AG04450 (cell line): Measurements from ENCODE around the gene SH3RF2. TPM values are rescaled to one million over a fixed set of nuclear protein-coding genes. Genes with fewer than 3 reads are reported as not detected.

Experiments used
- CTCF ChIA-PET: fragments of 300-600, 350-600 bp; formaldehyde crosslinking; extraction: SDS; loops from one replicate; lab custom pipeline; 2022; ENCODE audit warnings: antibody characterized with exemption, inconsistent platforms; lab: Charles Lee
- POLR2A ChIA-PET: fragments of 350-600 bp; formaldehyde crosslinking; extraction: SDS; loops from one replicate; lab custom pipeline; 2021; ENCODE audit warnings: antibody characterized with exemption, inconsistent platforms; lab: Yijun Ruan, JAX
- DNase-seq: peaks from one replicate; pipeline ENCODE4 v3.0.0-alpha.2; 2011; ENCODE audit warnings: low read depth, low spot score
- H3K27ac ChIP-seq: one replicate; pipeline ENCODE4 v1.5.1; 2012; ENCODE audit warnings: low read depth, low read length, control low read depth
- H3K27me3 ChIP-seq: one replicate; pipeline ENCODE4 v1.6.0; 2012; ENCODE audit warnings: low read length; ENCODE audit not compliant: control insufficient read depth, insufficient read depth
- H3K4me3 ChIP-seq: 2 replicates; pipeline ENCODE4 v1.5.1; 2011; ENCODE audit warnings: mild to moderate bottlenecking, low read depth, low read length, control low read depth
- H3K9me3 ChIP-seq: 2 replicates; pipeline ENCODE4 v1.5.1; 2012; ENCODE audit warnings: low read length; ENCODE audit not compliant: control insufficient read depth, insufficient read depth
- polyA plus RNA-seq: library from polyadenylated mRNA; depleted of rRNA; stranded (reverse); fragments of >200 nt; gene quantifications from 2 replicates; pipeline ENCODE4 v1.2.3, GENCODE V29; 2011
- TF ChIP-seq, protein P1 (sequence below): IDR thresholded peaks from 2 replicates; pipeline ENCODE4 v1.5.1; 2011; ENCODE audit warnings: low read depth, low read length, control low read depth, inconsistent platforms

The SH3RF2 gene
- polyA plus RNA-seq, 1 experiment = 0.87 TPM

DNA sequence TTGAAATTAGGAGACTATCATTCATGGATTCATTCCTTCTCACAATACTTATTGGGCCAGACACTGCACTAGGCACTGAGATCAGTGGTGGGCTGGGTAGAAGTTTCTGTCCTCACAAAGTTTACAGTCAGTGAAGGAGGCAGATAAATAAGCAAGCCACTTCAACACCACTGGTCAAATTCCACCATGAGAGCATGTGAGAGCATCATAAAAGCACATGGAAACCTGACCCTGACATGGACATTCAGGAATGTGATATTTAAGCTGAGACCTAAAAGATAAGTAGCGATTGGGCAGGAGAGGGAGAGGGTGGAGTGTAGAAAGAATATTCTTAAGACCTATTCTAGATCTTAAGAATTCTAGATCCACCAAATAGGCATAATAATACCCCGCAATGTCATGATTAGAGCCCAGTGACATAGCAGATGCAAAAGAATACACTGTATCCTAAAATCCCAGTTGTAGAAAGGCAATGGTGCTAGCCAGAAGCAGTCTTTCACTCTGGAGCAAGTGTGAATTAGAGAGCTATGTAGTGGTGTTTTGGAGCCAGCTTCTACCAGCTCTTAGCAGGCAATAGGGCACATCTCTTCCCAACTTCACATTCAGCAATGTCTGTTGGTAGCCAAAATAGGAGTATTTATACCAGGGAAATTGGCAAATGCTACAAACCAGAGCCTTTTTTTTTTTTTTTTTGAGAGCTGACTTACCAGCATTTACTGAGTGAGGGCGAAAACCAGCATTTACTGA, 46.4 kb downstream of the SH3RF2 start:
- H3K27ac ChIP-seq = no peak overlapping the region
- no peak overlapping the region for H3K4me3 ChIP-seq
- H3K27me3 ChIP-seq = no peaks in the 10 kb centered on the region
- no peaks in the 10 kb centered on the region for H3K9me3 ChIP-seq
- ChIA-PET POLR2A (no interaction called here), CTCF (interaction anchor here (0.7 kb wide), 1 partner anchor 59 kb away, joined by 3 read pairs; no protein-coding TSS in a partner anchor)
- TF ChIP-seq, protein P1, sequence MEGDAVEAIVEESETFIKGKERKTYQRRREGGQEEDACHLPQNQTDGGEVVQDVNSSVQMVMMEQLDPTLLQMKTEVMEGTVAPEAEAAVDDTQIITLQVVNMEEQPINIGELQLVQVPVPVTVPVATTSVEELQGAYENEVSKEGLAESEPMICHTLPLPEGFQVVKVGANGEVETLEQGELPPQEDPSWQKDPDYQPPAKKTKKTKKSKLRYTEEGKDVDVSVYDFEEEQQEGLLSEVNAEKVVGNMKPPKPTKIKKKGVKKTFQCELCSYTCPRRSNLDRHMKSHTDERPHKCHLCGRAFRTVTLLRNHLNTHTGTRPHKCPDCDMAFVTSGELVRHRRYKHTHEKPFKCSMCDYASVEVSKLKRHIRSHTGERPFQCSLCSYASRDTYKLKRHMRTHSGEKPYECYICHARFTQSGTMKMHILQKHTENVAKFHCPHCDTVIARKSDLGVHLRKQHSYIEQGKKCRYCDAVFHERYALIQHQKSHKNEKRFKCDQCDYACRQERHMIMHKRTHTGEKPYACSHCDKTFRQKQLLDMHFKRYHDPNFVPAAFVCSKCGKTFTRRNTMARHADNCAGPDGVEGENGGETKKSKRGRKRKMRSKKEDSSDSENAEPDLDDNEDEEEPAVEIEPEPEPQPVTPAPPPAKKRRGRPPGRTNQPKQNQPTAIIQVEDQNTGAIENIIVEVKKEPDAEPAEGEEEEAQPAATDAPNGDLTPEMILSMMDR = no peak
- DNase-seq = no peak

DNA sequence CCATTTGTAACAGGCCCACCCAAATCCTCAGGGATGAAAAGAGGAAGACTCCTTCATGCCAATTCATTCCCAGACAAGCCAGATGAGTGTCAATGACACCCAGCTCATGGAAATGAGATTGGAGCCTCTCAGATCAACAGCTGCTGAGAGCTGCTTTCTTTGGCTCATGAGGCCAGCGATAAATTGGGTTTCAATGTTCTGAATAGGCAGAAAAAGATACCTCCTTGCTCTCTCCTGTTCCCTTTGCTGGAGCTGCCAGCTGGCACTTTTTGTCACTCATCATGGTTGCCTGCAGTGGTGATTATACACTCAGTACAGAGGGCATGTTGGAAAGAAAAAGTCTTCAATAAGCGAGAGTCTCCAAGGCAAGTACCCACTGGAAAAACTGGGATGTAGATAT, 47.1 kb downstream of the SH3RF2 start:
- TF ChIP-seq, protein P1 = no peak
- Histone ChIP-seq H3K9me3 (no peaks in the 10 kb centered on the region), H3K27ac (no peak overlapping the region), H3K27me3 (no peaks in the 10 kb centered on the region), H3K4me3 (no peak overlapping the region)
- POLR2A ChIA-PET = no interaction called here
- no peak for DNase-seq
- CTCF ChIA-PET = no interaction called here

- CTCF ChIA-PET = no interaction called here
Measured at GRCh38 chr5:145984072-145984471, 47.7 kb downstream of the SH3RF2 start.

GRCh38 chr5:145987856-145988255, 51.5 kb downstream of the SH3RF2 start:
- CTCF ChIA-PET = no interaction called here
- POLR2A ChIA-PET = no interaction called here
- Histone ChIP-seq H3K4me3 (no peak overlapping the region), H3K27me3 (no peaks in the 10 kb centered on the region), H3K9me3 (no peaks in the 10 kb centered on the region), H3K27ac (no peak overlapping the region)
- TF ChIP-seq, protein P1 = no peak
- no peak for DNase-seq

More at GRCh38 chr5:145984072-145984471, 47.7 kb downstream of the SH3RF2 start:
- Histone ChIP-seq H3K27me3 (no peaks in the 10 kb centered on the region), H3K27ac (no peak overlapping the region), H3K9me3 (no peaks in the 10 kb centered on the region), H3K4me3 (no peak overlapping the region)
- TF ChIP-seq, protein P1 = no peak
- POLR2A ChIA-PET = no interaction called here
- DNase-seq = no peak

- no peaks in the 10 kb centered on the region for H3K27me3 ChIP-seq
- ChIA-PET CTCF (no interaction called here), POLR2A (no interaction called here)
- no peak for DNase-seq
- H3K4me3 ChIP-seq = no peak overlapping the region
- TF ChIP-seq, protein P1 = no peak
- no peak overlapping the region for H3K27ac ChIP-seq
- peaks cover 4% of the 10 kb centered on the region for H3K9me3 ChIP-seq
Measured at GRCh38 chr5:145988993-145989392, 52.6 kb downstream of the SH3RF2 start.
